ENCODE results near the gene SYNM. TPM values are rescaled to one million over a fixed set of nuclear protein-coding genes. Genes with fewer than 3 reads are reported as not detected.

The SYNM gene
- total and polyA plus RNA-seq, 2 of the 8 experiments (the other 6 are each of a cell fraction or from before 2014, with no cell fraction given), result 0.89 to 2.0 TPM

GRCh38 chr15:99130765-99131440 is 26.0 kb downstream of the SYNM start:
- TF ChIP-seq ATF3 (IDR thresholded peaks at IDR 0.05; ENCODE audit: insufficient read depth, low read depth, low read length), result no peak
- no peak overlapping the region for H3K14ac ChIP-seq (ENCODE audit: insufficient read length)
- no peak overlapping the region for H3K9ac ChIP-seq (replicated peaks in 1 of 4; ENCODE audit: extremely low read depth in 1 of 4, low read depth in 3 of 4, low read length in 3 of 4)
- no peaks in the 10 kb centered on the region for H4K20me1 ChIP-seq (replicated peaks in 1 of 2; ENCODE audit: control insufficient read depth in 1 of 2, insufficient read depth in 2 of 2, low read length in 2 of 2)
- H3K79me2 ChIP-seq (ENCODE audit: control insufficient read depth in 1 of 2, insufficient read depth in 2 of 2, low read length in 2 of 2), result no peaks in the 10 kb centered on the region
- H3K4me1 ChIP-seq (replicated peaks in 1 of 4; ENCODE audit: control insufficient read depth in 3 of 4, insufficient read depth in 4 of 4, low read length in 3 of 4), result peaks cover 0 to 3% (median 0%) of the 10 kb centered on the region in 4 experiments; a peak in 1 of 7 replicates
- no peak overlapping the region for H3K4ac ChIP-seq (replicated peaks; ENCODE audit: insufficient read length, low read depth, low read length)
- H3K4me2 ChIP-seq (ENCODE audit: insufficient read depth in 1 of 2, low read depth in 2 of 2, low read length in 2 of 2), result no peak overlapping the region
- FAIRE-seq, result no peak
- no peak overlapping the region for H3K23ac ChIP-seq (ENCODE audit: insufficient read length)
- POLR2A ChIA-PET (ENCODE audit: partially characterized antibody), result no interaction called here
- H3K9me3 ChIP-seq (ENCODE audit: insufficient read depth in 2 of 2, low read depth in 1 of 2, low read length in 1 of 2), result no peaks in the 10 kb centered on the region
- H2BK15ac ChIP-seq (ENCODE audit: low read length), result no peak overlapping the region
- peak overlapping the region; percentile 15; the same call in 1 of the 2 replicates for H4K8ac ChIP-seq (ENCODE audit: extremely low read depth, insufficient read depth, low read length)
- H3K18ac ChIP-seq (ENCODE audit: extremely low read depth, low read length), result no peak overlapping the region
- H3K36me3 ChIP-seq (ENCODE audit: control insufficient read depth in 2 of 4, insufficient read depth in 4 of 4, low read length in 3 of 4), result no peaks in the 10 kb centered on the region
- H2AFZ ChIP-seq (ENCODE audit: low read length), result no peak overlapping the region
- no peaks in the 10 kb centered on the region for H3K79me1 ChIP-seq (ENCODE audit: low read depth, low read length)
- H3K56ac ChIP-seq (replicated peaks; ENCODE audit: insufficient read length, low read depth, low read length), result no peak overlapping the region
- no peaks in the 10 kb centered on the region for H3K23me2 ChIP-seq (ENCODE audit: low read depth, low read length)
- H2AK5ac ChIP-seq (ENCODE audit: low read depth, low read length), result no peak overlapping the region
- no peak overlapping the region for H3K27ac ChIP-seq (ENCODE audit: low read depth, low read length)
- WGBS, 2 experiments (ENCODE audit: extremely low coverage in 1 of 2, insufficient coverage in 1 of 2, insufficient read length in 1 of 2, insufficient replicate concordance in 2 of 2, low coverage in 1 of 2, low lambda C conversion rate in 2 of 2, missing lambda C conversion rate in 1 of 2), result 93% methylated on average over 29 of the region's 30 CpGs; no CpG with 5 or more reads in 1 of the 2 experiments
- H2BK20ac ChIP-seq (ENCODE audit: low read length), result no peak overlapping the region
- no peak overlapping the region for H4K5ac ChIP-seq (ENCODE audit: insufficient read length, low read depth, low read length)
- no peak overlapping the region for H4K91ac ChIP-seq (replicated peaks; ENCODE audit: insufficient read length, low read length)
- CTCF ChIA-PET (ENCODE audit: partially characterized antibody), result interaction anchor here (0.6 to 3.5 kb wide), 4 partner anchors 12 to 626 kb away, joined by 4 to 11 read pairs (median 6); partner anchors contain the start of gene SYNM
- no peak overlapping the region for H2BK120ac ChIP-seq (replicated peaks; ENCODE audit: low read depth, low read length)
- no peak overlapping the region for H2BK12ac ChIP-seq (ENCODE audit: low read depth, low read length)
- H3K27me3 ChIP-seq (replicated peaks in 1 of 4; ENCODE audit: control insufficient read depth in 3 of 4, extremely low read depth in 1 of 4, insufficient read depth in 3 of 4, low read length in 3 of 4), result no peaks in the 10 kb centered on the region
- H3K4me3 ChIP-seq (ENCODE audit: extremely low read depth in 1 of 4, insufficient read depth in 2 of 4, low read depth in 3 of 4, low read length in 4 of 4), result no peak overlapping the region
- no peak for DNase-seq (ENCODE audit: low read depth in 1 of 2, low spot score in 2 of 2)
- H2BK5ac ChIP-seq (ENCODE audit: low read depth, low read length), result no peak overlapping the region
